Measurements from ENCODE around the gene STIP1. TPM values are rescaled to one million over a fixed set of nuclear protein-coding genes. Genes with fewer than 3 reads are reported as not detected.

STIP1 gene
- total and polyA plus RNA-seq, 2 of the 8 experiments (the other 6 are each of a cell fraction or from before 2014, with no cell fraction given): 140 to 329 TPM

- TF ChIP-seq EZH2 (IDR thresholded peaks at IDR 0.05; ENCODE audit: low read depth, low read length, severe bottlenecking): peak; percentile 37
- peak; percentile 69 for TF ChIP-seq ASH2L (IDR thresholded peaks at IDR 0.05; ENCODE audit: low read length)
- no peak for TF ChIP-seq POU5F1 (IDR thresholded peaks at IDR 0.05; ENCODE audit: low read depth, low read length)
- 0 out of 2 replicates have a peak, but pooled peaks have one; percentile 28 for TF ChIP-seq SUZ12 (IDR thresholded peaks at IDR 0.05; ENCODE audit: low read length)
- no peak for TF ChIP-seq JUND (IDR thresholded peaks at IDR 0.05; ENCODE audit: low read length)
- no peak for TF ChIP-seq SRF (IDR thresholded peaks at IDR 0.05; ENCODE audit: low read depth, low read length)
- TF ChIP-seq BRCA1 (IDR thresholded peaks at IDR 0.05; ENCODE audit: low read depth, low read length): no peak
- no peak; the same call in 1 of the 2 replicates for TF ChIP-seq POLR2AphosphoS5 (IDR thresholded peaks at IDR 0.05; ENCODE audit: low read depth, low read length)
- peak; percentile 33; the same call in 1 of the 2 replicates for TF ChIP-seq SIX5 (IDR thresholded peaks at IDR 0.05; ENCODE audit: low read depth, low read length)
- TF ChIP-seq GTF2F1 (IDR thresholded peaks at IDR 0.05; ENCODE audit: borderline replicate concordance, low read depth, low read length): no peak
- TF ChIP-seq EP300 (IDR thresholded peaks at IDR 0.05; ENCODE audit: borderline replicate concordance in 1 of 2, low read depth in 2 of 2, low read length in 2 of 2): peak in 1 of 2 experiments; percentile 60; a peak in 1 of 3 replicates
- no peak for TF ChIP-seq BCL11A (IDR thresholded peaks at IDR 0.05; ENCODE audit: low read depth in 2 of 2, low read length in 2 of 2)
- no peak for TF ChIP-seq NRF1 (IDR thresholded peaks at IDR 0.05; ENCODE audit: low read depth, low read length)
- TF ChIP-seq BACH1 (IDR thresholded peaks at IDR 0.05; ENCODE audit: low read length): peak; percentile 69
- TF ChIP-seq ATF2 (IDR thresholded peaks at IDR 0.05; ENCODE audit: low read length): peak; percentile 63; the same call in 1 of the 2 replicates
Observed at GRCh38 chr11:64165842-64166635, 19.9 kb upstream of the STIP1 start, which contains the start of gene MACROD1 (continued).

Data from H1 (cell line).